Hematopoietic multipotent progenitor cell (in vitro differentiated cells): ENCODE measurements around the gene RGS19. TPM values are rescaled to one million over a fixed set of nuclear protein-coding genes. Genes with fewer than 3 reads are reported as not detected.
A peak's percentile ranks its signal among the peaks of the same experiment; 100 is the strongest.

Source experiments
- DNase-seq, 3 donors: peaks; one replicate each; pipeline ENCODE4 v3.0.0-alpha.2; 2011 to 2015; ENCODE audit warnings: low read depth in 2 of 3, low spot score in 2 of 3
- total RNA-seq: library from RNA; depleted of rRNA; stranded (reverse); fragments of >200 nt; gene quantifications from one replicate; pipeline ENCODE4 v1.2.3, GENCODE V29; 2012

The RGS19 gene
- total RNA-seq, 1 donor = 75.1 TPM

DNA sequence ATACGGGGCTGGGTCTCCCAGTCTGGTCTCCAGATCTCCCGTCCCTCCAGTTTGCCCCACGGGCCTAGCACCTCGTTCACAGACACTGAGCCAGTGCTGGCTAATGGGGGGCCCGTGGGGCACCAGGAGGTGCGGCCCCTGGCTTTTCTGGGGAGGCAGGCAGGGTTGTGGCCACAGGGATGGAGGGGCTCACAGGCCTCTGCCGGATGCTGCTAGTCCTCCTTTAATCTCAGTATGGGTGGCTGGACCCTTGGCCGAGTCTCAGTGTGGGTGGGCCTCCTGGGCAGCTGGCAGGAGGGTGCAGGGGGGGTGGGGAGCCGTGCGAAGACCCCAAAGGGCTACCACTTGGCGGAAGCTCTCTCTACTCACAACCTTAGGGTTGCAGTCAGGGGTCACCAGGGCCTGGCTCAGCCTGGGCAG, 28.3 kb downstream of the RGS19 start:
- DNase-seq = no peak

DNA sequence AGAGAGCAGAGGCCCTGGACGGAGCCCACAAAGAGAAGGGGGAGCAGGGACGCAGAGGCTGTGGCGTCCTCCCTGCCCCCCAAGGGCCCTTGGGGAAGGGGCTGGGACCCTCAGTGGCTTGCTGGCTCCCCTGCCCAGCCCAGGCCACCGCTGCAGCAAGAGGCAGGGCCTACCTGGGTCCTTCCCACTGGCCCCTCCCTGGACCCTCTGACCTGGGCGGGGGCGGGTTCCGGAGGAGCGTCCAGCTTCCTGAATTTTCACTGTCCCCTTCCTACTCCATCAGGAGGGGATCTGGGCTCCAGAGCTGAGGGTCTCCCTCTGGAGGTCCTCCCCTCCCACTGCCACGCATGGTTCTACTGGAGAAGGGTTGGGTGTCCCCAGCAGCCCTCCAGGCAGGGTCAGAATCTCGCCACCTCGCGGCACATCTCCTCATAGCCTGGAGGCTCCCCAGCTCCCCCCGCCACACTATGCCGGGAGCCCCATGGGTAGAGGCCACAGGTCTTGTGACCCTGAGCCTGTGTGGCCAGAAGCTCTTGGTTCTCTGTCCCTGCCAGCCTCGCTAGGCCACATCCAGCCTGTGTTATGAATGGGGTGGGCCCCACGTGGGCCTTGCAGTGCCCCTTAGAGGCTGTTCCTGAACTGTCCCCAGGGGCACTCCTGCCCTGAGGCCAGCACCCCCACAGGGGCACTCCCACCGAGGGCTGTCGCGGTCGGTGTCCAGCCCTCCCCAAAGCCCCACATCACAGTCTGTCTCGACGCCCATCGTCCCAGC, 28.9 kb downstream of the RGS19 start:
- no peak for DNase-seq

DNA sequence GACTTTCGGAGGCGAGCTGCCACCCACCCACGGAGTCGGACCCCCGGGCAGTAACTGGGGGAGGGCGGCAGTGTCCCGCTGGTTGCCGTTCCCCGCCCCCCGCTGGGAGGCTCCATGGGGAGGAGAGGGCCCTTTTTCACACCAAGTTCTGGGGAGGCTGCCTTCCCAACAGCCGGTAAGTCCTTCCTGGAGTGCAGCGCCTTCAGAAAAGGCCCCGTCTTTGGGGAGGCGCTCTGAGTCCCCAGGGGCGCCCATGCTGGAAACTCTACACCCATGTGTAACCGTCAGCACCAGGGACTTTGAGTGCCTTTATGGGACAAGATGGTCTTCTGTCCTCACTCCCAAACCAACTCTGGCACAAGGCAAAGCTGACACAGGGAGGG, 29.4 kb downstream of the RGS19 start:
- DNase-seq = no peak

DNA sequence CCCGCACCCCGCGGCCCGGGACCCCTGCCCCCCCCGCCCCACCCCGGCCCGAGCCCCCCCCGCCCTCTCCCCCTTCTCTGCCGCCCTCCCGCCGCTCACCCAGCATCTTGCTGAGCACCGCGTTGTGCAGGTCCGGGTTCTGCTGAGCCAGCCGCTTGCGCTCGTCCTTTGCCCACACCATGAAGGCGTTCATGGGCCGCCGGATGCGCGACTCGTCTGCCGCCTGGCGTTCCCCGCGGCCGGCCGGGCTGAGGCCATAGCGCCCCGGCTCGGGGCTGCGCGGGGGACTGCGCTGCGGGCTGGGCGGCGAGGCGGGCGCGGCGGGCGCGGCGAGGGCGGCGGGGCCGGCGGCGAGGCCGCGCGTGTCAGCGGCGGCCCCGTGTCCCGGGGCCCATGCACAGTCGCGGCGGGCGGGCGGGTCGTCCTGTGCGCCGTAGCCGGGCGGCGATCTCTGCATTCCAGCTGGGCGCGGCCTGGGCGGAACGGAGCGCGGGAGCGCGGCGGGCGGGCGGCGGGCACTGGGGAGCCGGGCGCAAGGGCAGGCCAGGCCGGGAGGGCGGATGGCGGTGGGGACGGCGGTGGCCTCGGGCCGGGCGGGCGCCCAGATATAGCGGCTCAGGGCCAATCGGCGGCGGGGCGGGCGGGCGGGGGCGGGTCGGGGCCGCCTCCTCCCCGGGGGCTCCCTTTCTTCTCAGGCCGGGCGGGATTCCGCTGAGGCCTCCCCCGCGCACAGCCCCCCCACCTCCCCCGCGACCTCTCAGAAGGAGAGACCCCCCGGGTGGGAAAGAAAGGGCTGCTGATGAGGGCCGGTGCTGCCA, 30.0 kb downstream of the RGS19 start, which contains the start of gene SOX18:
TSS of gene SOX18 (minus strand) at position 580 of the 818 bp plus-strand sequence. CDS start at position 457, 123 bp downstream.
- DNase-seq = no peak

DNA sequence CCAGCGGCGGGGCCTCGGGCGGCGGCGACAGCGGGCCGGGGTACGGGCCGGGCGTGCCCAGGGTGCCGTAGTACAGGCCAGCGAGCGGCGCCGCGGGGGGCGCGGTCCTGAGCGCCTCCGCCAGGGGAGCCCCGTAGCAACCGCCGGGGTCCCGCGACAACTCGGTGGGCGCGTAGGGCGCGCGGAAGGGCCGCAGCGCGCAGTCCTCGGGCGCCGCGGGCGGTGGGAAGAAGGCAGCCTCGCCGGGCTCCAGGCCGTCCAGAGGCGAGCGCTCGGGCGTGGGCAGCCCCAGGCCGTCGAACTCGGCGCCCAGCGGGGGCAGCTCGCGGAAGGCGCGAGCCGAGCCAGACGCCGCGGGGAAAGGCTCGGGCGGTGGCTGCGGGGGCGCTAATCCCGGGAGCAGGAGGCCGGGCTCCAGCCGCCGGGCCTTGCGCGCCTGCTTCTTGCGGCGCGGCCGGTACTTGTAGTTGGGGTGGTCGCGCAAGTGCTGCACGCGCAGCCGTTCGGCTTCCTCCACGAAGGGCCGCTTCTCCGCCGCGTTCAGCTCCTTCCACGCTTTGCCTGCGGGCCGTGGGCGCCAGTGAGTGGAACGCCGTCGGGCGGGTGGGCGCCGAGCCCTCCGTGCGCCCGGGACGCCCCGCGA, 30.8 kb downstream of the RGS19 start:
- no peak for DNase-seq

DNA sequence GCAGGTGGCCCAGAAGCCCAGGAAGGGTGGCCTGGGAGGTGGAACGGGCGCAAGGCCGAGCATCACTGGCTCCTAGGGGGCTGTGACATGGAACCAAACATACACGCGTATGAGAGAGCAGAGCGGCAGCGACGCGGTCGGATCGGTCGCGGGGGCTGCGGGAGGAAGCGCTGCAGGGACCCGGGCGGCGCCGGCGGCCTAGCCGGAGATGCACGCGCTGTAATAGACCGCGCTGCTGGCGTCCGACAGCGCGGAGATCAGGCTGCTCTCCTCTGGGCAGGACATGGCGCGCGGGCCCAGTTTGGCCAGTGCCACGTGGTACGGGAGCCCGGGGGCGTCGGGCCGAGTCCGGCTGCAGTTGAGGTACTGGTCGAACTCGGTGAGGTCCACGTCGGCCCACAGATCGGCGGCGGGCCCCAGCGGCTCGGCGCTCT, 31.3 kb downstream of the RGS19 start:
- no peak for DNase-seq

DNA sequence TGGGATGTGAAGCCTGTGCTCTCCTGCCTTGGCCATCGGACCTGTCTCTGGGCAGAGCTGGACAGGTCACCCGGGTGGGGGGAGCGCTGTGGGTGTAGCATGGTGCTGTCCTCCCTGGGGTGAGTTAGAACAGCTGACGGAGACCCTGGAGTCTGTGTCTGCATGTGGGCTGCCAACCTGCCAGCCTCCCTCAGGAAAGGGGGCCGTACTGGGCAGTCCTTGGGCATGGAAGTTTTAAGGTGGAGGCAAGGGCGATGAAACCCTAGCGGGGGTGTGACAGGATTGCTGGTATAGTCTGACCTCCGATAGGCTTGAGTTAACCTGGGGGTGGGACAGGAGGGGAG, 32.3 kb downstream of the RGS19 start:
- no peak for DNase-seq

DNA sequence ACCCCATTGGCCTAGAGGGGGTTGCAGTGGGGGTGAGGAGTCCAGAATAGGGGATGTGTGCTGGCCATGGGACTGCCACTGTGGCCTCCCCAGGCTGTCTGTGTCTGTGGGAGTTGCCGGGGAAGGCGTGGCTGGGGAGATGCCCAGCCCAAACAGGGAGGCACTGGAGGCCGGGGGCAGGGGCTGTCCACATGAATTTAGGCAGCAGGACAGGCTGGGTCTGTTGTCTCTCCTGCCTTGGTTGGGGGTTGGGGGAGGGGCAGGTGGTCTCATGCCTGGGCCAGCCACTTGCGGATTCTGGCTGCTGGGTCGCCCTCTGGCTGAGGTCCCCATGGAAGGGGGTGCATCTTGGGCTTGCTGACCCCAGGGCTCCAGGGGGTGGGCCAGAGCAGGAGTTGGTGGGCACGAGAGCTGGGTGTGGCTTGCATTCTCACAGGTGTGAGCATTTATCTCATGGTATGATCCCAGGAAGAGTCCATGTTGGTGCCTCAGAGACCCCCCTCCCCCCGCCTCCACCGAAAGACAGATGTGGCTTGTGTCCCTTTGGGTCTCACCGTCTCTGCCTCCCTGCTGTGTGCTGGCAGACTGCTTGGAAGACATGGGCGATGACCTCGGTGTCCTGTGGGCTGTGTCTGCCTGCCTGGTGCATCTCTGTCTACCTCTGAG, 33.8 kb downstream of the RGS19 start:
- DNase-seq = no peak

DNA sequence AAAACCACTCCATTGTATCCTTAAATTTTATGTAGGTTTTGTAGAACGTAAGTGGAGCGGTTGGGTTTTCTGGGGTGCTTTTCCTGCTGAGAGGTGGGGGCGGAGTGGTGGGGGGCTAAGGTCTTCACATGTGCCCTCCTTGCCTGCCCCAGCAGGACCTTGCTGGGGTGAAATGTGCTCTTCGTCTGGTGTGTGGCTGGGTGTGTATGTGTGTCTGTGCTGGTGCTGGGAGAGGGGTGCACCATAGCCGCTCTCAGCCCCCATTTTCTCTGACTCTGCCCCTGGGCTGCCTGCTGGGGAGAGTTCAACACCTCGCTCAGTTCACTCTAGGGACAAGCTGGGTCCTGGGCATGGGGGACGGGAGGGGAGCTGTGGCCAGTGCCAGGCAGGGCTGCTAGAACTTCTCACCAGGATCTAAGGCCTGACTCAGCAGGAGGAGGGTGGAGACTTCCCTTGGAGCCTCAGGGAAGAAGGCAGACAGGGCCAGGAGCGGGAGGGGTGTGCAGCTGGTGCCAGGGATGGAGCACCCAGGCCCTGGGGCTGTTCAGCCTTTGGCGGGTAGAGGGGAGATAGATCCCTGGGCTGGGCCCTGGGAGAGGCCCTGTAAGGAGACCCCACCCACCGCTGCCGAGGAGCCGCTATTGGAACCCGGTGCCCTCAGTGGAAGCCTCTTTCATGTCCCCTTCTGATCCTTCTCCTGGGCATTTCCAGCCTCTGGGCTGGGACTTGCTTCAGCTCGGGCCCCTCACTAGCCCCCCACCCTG, 34.7 kb downstream of the RGS19 start:
- DNase-seq = no peak

DNA sequence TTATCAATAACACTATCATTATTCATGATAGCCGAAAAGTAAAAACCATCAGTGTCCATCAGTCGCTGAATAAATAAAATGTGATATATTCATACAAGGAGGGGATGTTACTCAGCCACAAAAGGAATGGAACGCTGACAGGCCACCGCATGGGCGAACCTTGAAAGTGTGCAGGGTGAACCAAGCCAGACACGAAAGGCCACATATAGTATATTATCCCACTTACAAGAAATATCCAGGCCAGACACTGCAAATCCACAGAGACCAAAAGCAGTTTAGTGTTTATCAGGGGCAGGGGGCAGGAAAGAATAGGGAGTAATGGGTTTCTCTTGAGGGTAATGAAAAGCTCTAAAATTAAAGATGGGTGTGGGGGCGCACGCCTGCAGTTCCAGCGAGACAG, 35.5 kb downstream of the RGS19 start:
- DNase-seq = no peak

DNA sequence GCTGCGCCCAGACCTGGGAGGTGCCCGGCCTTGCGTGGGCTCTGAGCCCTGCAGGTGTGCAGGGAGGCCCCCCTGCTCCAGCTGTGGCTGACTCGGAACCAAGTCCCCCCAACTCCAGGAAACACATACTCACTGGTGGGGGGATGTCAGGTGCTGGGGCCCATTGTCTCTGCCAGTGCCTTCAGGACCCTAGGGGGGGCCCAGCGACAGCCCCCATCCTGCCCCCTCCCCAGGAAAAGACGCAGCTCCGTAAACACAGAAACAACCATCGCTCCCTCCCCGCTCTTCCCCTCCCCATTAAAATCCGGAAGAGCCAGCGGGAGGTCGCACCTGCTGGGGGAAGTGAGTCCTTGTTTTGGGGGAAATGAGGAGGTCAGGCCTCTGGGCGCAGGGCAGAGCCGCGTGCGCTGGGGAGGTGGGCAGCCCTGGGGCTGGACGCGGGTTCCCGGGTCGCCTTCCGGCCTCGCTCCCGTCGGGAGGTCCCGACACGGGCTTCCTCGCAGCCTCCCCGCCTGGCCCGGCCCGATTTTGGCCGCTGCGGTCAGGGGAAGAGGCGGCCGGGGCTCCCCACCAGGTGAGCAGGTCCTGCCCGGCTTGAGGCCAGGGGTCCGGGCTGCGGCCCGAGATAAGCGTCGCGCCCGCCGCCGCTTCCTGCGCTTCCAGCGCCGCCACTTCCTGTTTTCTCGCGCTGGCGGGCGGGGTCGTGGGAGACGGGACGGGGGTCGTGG, 37.1 kb downstream of the RGS19 start:
- peak in 1 of 3 donors; percentile 53 for DNase-seq

DNA sequence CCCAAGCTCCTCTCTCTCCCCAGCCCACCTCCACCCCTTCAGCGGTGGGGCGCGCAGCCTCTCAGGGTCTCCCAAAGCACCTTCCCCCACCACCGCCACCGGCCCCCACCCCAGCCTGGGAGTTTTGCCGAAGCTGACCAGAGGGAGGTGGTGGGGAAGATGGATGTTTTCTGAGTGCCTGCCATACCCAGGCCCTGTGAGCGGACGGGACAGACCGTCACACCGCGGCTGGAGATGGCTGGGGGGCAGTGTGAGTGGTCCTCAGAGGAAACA, 37.6 kb downstream of the RGS19 start:
- DNase-seq = no peak

DNA sequence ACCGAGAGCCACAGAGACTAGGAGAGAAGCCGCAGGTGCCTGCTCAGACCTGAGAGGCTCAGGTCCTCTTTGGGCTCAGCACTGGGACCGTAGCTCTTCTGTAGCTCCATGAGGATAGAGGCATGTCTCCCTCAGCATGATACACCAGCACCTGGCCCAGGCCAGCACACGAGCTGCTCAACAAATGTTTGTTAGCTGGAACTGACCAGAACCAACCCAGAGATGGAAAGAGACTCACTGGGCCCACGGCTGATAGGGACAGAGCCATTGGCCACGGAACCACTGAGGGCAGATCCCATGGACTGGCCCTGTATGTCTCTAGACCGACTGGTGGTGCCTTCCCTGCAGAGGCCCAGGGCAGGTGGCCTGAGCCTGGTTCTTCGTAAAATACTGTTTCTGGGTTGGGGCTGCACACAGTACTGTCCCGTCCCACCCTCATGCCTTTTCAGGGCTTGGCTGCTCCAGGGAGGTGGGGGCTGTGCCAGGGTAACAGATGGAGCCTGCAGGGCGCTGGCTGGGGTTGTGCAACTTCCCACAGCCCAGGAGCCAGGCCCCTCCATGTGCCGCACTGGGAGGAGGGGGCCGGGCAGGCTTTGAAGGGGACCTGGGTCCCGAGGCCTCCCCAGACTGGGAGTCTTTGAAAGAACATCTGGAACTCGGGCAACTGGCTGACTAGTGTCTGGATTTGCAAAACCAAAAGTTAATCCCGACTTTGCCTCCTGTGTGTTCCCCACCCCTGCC, 38.1 kb downstream of the RGS19 start:
- no peak for DNase-seq

DNA sequence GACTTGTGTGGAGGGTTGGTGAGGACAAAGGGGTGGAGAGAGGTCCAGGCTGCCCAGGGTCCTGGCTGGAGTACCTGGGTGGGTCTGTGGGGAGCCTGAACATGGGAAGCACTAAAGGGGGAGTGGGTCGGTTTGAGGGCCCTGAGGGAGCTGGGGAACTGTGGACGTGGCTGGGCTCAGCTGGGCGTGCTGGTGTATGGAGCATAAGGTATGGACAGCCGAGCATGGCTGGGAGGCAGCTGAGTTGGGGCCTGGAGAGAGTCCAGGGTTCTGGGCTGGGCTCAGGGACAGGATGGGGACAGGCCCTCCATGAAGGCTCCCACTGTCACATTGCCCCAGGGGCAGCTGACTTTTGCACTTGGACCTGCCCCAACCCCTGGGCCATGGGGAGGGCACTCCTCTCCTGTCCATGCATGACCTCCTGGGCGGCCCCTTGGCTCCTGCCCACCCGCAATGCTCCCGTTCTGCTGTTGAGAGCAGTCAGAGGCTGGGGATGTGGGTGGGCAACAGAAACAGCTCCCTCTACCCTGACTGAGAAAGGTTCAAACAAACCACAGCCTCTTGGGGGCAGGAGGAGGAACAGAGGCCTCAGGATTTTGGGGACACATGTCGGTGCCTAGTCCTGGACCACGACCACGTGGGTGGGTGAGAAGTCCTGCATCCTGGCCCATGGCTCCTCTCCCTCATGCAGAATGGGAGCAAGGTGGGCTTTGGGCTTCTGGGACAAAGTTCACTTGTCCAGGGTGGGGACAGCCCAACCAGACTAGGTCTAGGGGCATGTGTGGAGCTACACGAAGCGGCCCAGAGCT, 38.9 kb downstream of the RGS19 start:
- DNase-seq = no peak

DNA sequence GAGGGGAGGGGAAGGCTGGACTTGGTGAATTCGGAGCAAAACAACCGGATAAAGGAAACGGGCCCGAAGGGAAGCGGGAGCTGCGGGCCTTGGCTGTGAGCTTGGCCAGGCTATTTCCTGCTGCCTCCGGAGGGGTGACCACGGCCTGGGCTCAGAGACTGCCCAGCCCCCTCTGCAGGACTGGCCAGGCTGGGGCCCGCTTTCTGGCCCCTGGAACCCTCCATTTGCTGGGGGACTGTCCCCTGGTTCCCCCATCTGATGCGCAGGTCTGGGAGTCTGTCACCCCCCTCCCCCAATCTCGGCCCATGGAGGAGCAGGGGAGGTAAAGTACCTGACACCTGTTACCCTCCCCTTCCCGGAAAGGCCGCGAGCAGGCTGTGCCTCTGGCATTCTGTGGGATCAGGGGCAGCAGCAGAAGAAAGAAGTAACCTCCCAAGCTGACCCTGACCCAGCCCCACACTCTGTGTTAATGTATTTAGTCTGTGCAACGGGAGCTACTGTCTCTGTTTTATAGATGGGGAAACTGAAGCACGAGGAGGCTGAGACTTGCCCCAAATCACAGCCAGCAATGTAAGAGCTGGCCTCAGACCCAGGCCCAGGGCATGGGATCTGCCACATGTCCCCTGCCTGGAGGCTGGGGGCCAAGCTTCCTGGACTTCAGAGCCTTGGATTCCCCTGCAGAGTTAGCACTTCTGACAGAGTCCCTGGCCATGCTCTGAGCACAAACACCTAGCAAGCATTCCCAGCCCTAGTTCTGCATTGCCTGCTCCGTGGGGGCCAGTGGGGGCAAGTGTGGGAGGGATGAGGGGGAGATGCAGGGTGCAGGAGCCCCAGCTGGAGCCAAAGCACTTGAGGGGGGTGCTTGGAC, 39.8 kb downstream of the RGS19 start:
- no peak for DNase-seq

DNA sequence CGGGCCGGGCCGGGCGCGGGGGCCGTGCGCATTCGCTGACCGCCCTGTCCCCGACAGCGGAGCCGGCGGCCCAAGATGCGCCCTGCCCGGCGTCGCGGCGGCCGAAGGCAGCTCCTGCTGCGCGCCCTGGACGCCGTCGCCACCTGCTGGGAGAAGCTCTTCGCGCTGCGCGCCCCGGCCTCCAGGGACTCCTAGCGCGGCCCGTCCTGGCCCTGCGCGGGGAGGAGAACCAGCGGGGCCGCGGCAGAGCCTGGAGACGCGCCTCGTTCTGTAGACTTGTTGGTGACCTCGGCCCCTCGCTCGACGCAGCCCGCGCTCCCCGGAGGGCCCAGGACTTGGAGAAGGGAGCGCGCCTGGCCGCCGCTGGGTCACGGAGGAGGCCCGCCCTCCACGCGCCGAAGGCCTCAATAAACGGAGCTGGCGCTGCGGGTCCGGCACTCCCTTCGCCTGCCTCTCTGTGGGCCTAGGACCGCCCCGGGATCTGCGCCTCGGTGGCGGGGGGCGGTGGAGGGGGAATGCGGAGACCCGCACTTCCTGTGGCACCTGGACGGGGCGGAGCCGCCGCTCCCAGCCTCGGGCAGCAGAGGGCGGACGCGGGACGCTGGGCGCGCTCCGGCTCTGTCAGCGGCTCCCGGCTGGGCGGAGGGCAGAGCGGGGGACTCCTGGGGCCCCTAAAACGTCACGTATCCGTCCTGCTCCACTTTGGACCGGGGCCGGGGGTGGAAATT, 40.6 kb downstream of the RGS19 start:
- peak; percentile 53 to 73 (median 68) for DNase-seq

DNA sequence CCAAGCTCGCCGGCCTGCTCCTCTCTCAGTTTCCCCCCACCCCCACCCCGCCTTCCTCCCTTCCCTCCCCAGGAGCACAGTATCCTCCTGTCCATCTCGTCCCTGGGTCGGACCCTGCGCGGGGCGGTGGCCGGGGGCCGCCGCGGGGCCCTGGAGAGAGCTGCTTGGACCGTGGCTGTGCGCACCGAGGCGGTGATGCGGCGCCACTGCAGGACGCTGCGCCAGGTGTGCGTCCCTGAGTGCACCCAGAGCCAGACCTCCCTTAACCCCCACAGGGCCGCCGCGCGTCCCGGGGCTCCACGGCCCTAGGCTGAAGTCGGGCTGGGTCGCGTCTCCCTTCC, 41.1 kb downstream of the RGS19 start:
- DNase-seq = no peak
